Stimulated activated CD8-positive, alpha-beta memory T cell treated with anti-CD3 and anti-CD28 coated beads, Interleukin-12 subunit alpha, Interleukin-12 subunit beta, amount 100 ng/mL, for 24 hours (primary cell): ENCODE measurements around the gene DENND4B.

Source experiments
- DNase-seq: peaks from one replicate; pipeline ENCODE4 v3.0.0-alpha.2; 2020; ENCODE audit errors: extremely low read depth

DENND4B gene

DNA sequence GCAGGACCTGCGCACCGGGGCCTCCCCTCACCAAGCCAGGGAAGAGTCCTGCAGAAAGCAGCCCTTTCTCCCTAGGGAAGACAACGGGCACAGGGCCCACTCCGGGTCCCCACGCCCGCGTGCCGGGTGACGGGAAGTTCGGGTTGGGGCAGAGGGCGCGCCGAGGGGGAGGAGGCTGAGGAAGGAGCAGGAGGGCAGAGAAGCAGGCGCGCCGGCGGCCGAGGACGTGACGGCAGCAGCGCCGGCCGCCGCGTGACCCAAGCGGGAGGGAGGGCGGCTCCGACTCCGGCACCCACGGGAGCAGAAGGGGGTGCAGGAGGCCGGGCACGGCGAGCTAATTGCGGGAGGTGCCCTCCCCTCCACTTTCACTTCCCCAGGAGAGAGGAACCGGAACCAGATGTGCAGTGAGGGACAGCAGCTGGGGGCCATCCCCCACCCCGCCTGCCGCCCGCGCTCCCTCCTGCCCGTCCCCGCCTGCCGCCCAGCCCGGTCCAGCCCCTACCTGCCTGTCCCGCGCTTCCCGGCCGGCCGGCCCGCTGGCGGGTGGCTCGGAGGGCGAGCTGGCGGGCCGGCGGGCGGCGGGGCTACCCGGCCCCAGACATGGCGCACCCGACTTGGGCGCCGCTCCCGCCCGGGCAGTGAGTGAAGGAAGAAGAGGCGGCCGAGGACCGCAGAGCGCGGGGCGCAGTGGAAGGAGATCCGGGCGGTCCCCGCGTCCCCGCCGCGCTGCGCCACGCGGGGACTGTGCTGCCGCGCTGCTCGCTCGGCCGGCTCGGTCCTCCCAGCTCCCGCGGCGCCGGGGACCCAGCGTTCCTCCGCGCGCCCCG is 510 bp downstream of the DENND4B start:
- no peak for DNase-seq

DNA sequence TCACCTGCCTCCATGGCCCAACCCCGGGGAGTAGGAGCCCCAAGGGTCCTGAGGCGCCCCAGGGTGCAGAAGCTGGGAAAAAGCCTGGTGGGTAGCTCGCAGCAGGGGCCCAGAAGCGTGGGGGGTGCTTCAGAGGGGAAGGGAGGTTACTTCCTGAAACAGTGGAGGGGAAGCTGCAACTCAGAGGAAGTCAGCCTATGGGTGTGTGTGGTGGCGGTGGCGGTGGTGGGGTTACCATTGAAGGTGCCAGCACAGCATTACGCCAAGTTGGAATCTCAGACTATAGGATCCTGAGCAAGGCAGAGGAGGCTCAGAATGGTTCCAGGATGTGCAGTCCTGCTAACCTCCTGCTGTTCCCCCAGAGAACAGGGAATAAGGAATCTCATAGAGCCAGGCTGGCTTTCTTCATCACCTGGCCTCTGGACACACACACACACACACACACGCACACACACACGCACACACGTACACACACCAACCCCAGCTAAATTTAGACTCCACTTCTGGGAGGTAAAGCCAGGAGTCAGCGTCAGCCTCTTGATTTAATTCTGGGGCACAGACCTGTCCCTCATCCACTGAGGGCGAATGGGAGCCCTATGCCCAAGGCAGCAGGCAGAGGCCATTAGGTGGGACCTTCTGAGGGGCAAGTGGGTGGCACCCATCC is 1.3 kb downstream of the DENND4B start:
- DNase-seq, result no peak

DNA sequence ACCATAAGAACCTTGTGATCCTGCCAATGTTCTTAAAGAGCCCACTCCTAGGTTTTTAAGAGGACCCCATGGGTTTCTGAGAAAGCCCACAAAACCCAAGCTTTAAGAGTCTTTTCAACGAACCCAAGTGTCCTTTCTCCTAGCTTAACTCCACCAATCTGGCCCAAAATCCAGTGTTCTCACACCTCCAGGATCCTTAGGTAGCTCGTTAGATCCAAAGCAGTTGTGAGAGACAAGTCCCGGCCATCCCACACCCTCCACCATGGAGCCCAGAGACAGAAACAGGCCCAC is 1.7 kb downstream of the DENND4B start:
- DNase-seq, result no peak

DNA sequence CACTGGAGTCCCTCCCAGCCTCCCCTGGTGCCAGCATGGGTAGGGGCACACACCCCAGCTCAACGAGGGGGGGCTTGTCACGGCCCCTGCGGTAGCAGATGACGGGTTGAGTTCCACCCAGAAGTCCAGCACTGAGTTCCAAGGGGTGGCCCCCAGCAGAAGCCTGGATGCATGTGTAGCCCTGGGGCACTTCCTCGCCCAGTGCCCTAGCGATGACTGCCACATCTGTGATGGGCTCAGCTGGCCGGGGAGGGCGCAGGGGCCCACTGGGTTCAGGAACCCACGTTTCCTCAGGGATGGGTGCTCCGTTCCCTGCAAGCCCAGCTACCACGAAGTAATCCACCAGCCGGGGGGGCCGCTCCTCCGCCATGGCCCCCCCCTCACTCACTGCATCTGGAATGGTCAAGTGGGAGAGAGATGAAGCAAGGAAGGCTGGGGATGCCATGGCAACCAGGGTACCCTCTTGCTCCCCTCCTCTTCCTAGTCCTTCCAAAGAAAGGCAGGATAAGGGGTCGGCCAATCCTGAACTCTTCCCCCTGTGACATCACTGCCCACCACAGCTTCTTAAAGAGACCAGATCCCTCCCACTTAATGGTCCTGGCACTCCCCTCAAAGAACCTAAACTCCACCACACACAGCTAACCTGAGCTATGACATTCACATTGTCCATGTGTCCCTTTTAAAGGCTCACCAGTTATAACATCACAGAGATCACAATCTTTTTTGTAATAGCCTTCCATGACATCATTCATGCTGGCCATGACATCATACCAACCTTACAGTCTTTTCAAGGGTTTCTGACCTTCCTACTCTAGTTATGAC is 2.3 kb downstream of the DENND4B start:
- no peak for DNase-seq

DNA sequence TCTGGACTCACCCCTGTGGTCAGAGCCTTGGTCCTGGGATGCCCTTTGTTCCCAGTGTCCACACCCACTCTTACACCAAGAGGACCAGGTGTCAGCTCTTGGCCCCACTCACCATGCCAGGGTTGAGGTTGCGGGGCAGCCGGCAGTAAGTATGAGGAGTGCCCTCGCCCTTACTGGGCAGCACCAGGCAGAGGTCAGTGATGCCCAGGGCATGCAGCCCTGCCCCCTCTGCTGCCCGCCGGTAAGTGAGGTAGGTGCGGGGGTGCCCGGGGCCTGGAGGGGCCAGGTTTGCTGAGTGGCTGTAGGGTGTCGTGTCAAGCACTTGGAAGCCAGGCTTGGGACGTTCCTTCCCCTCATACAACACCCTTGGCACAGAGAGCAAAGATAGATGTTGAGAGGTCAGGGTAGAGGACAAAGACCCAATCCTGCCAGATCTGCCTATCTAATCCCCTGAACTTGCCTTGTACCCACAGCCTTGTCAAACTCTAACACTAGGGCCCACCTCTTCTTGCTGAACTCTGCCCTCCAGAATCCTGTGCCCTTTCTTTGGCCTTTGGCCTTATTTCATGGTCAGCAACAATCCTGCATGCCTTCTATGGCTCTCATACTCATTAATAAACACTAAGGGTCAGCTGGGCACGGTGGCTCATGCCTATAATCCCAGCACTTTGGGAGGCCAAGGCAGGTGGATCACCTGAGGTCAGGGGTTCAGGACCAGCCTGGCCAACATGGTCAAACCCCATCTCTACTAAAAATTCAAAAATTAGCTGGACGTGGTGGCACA is 3.6 kb downstream of the DENND4B start:
- no peak for DNase-seq

DNA sequence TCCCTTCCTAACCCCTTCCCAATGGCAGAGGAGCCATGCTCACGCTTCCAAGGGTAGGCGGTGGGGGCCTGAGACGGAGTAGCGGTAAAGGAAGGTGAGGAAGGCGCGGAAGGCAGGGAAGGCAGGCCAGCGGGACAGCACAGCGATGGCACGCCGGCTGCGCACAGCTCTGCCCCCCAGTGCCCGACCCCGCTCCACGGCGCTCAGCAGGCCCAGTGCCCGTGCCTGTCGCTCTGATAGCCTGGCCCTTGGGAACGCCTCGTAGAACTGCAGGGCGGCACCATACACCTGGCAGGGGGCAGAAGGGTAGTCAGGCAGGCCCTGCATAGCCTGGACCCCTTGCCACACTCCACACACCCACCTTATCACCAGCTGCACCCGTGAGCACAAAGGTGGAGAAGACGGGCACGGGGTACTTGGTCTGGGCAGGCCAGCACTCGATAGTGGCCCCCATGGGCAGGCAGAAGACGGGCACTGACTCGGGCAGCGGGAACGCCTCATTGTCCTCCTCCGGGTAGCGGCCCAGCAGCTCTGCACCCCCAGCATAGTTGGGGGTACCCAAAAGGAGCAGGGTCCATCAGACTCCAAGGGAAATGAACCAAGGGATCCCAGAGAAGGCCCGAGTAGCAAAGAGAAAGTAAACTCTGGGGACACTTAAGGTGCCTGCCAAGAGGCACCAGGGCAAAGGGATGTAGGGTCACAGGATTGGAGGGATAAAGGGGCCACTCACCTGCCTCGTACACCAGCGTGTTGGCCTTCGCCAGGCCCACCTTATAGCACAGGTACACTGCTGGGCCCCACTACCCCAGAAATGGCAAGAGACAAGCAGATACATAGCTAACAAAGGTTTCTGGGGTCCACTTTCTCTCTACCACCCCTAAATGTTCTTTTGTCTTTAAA is 4.4 kb downstream of the DENND4B start:
- DNase-seq, result no peak

DNA sequence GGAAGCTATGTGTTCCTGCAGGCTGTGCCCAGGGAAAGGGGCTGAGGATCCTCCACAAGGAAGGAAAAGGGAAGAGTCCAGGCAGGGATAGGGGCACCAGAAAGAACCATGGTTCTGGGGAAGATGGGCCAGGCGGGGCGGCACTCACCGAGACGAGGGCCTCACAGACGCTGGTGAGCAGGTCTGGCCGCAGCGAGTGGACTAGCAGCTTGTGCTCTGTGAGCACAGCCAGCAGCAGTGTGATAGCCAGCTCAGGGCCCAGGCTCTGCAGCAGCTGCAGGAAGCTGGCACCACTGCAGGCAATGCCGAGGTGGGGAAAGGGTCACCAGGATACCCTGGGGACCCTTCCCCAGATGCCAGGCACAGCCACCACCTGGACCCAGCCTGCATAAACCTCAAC is 5.8 kb downstream of the DENND4B start:
- DNase-seq, result no peak

DNA sequence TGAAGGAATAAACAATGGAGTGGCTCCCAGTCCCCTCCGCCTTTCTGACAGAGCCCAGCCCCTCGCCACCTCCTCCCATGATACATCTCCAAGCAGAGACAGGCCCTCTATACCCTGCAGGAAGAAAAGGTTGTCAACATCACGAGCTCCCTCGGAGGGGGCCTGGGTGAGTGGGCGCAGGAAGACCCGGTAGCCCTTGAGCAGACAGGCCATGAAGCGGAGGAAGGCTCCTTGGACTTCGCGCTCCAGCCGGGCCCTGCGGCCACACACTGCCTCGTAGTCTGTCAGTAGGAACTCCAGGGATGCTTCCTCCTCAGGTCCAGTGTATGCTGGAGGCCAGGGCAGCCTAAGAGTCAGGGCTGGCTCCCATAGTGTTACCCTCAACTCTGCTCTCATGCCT is 7.0 kb downstream of the DENND4B start:
- no peak for DNase-seq

DNA sequence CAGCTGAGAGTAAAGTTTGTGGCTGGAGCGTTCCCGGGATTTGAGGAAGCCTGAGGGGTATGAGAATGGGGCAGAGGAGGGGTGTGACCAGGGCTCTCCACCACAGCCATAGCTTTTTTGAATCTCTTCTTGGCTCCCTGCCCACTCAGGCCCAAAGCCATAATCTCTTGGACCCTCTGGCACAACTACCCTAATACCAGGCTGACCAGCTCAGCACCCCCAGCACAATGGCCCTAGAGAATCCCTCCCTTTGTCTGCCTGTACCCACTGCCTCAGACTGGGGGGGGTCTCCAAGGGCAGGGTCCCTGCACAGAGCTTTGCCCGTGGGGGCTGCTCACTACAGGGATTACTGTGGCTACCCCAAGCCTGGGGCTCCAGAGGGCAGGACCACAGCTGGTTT is 7.5 kb downstream of the DENND4B start:
- no peak for DNase-seq

DNA sequence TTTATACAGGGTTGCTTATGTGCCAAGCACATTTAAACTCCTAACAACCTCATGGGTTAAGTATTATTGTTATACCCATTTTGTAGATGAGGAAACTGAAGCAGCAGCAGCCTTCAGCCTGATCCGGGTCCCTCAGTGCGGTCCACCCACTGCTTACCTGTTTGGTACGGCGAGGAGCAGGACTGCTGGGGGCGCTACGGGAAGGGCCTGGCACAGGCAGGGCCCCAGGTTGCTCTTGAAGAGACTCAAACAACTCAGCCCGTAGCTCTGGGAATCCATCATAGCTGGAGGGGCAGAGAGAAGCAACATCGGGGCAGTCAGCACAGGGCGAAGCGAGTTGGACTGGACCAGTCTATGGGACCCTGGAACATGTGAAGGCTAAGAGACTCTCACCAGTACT is 9.2 kb downstream of the DENND4B start:
- no peak for DNase-seq

DNA sequence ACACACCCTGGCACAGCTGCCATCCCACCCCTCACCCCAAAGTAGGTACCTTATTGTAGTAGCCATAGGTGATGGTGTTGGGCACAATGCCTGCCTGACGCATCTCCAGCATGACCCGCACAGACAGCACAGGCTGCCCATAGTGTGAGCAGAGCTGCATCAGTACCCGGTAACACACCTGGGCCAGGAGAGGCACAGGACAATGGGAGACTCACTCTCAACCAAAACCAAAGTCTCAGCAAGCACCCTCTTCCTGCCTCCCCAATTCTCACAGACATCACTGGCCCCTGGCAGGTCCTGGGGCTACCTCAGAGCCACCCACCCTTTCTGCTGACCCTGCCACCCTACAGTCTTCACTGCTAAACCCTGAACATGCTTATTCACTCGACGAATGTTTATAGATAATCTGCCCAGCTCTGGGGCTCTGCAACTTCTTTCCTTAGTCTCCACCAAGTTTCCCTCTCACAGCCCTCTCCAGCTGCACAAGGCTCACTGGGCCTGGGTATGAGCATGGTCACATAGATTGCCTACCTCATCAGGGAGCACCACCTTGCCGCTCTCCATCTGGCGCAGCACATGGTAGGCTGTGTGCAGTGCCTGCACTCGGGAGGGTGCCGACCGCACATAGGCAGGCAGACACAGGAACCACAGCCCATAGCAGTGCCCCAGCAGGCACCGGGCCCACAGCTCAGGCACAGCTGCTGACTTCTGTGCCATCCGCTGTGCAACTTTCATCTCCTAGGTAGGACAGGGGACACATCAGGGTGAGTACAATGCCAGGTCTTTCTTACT is 10.3 kb downstream of the DENND4B start:
- no peak for DNase-seq

DNA sequence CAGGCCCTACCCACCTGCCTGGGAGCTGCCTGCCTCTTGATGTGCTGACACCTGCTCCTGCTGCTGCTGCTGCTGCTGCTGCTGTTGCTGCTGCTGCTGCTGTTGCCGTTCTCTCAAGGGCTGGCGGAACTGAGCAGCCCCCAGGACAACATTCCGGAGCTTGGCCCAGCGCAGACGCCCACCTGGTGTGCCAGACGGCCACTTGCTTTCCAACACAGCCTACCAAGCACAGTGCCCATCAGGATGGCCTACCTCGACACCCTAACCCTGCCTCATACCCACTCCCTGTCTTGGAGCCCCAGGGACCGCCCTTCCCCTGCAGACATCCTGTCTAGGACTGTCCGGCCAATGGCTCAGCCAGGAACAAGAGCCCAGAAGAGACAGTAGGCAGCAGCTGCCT is 11.8 kb downstream of the DENND4B start:
- no peak for DNase-seq

DNA sequence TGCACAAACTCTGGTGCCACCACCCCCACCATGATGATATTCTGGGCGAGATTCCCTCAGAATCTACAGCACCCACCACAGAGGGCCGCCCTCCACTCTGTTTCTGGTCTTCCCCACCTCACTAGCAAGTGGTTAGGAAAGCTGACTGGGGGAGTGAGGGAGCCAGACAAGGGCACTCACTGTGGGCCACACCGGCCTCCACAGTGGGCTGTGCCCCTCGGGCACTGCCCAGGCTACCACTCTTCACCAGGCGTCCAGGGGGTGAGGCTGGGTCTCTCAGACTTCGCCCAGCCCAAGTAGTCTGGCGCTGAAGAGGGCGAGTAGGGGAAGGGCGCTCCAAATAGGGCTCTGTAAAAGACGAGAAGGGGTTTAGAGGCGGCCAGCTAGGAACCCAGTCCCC is 12.6 kb downstream of the DENND4B start:
- no peak for DNase-seq

DNA sequence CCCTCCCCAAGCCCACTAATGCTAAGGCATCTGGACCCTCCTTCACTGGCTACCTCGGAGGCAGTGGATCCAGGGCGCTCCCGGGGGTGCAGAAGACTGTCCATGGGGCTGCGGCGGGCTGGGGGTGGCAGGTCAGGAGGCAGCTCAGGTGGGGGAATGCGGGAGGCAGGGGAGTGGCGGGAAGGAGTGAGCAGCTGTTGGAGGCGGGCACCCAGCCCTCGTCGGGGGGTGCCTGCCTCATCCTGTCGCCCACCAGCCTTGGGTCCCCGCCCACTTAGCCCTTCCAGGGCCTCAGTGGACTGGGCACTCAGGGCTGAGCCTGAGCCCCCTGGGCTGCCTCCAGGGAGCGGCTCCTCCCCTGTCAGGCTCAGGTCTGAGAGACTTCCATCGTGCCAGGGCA is 13.1 kb downstream of the DENND4B start:
- DNase-seq, result no peak

DNA sequence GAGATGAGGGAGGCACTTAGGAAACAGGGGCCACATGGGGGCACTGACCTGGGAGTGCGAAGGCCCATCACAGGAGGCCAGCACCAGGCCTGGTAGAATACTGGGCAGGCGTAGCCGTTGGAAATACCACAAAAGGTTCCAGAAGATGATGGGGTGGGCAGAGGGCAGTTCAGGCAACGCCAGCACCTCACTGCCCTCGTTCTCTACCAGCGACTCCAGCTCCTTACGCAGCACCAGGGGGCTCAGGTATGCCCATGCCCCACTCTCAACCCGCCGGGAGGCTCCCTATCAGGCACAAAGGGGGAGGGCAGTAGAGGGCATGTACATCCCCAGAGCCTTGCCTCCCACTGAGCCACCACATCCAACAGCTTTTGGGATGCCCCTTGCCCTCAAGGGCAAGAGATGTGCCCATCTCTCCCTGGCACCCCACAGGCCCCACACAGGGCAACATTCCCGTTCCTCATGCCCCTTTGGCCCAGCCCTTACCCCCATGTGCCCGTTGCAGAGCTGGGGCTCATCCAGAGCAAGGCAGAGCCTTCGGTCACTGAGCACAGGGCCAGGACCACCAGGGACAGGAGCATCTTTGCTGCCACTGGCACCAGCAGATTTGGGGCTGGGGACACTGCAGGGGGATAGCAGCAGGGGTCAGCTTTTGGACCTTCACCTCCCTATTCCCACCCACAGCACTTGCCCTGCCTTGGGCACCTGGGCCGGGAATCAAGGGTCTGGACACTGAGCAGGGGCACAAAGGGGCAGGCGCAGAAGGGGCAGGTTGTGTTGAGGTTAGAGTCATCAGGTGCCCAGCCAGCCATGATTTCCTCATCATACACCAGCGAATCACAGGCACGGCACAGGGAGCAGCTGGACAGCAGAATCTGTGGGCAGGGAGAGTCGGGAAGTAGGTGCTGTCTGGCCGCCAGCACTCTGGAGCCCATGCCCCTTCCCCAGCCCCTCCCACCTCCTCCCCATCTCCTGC is 14.1 kb downstream of the DENND4B start:
- DNase-seq, result no peak

DNA sequence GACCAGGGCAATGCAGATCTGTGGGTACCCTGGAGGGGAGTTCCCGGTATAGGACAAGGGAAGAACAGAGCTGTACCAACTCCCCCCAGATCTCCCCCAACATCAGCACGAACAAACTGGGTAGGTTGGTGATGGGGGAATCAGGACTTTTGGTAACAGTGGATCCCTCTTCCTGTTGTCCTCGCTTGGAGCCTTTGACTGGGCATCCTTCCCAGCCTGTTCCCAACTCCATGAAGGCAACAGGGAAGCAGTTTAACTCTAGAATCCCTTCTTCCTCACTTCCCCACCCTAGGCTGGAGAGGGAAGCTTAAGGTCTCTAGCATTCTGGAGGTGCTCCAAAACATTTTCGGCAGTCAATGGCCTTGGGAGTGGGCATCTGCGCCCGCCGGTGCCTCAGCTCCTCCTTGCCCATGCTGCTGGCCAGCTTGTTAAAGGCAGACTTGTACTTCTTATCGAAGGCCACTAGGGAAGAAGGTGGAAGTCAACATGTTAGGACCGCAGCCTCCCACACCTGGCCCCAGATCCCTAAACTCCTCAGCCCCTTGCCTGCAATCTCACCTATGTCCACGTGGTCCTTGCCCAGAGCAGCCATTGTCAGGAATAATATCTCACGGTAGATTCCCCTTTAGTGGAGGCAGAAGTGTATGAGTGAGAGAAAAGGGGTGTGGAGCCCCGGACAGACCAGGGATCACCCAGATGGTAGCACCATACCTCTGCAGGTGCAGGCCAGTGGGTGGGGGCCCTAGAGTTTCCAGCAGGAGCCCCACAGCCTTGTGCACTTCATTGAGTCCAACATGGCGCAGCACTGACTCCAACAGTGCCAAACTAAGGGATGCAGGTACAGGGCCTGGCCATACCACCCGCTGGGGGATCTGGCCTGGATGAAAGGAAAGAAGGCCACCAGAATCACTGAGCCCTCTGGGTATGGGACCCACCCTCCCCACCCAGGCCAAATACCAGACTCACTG is 16.3 kb downstream of the DENND4B start:
- DNase-seq, result no peak

DNA sequence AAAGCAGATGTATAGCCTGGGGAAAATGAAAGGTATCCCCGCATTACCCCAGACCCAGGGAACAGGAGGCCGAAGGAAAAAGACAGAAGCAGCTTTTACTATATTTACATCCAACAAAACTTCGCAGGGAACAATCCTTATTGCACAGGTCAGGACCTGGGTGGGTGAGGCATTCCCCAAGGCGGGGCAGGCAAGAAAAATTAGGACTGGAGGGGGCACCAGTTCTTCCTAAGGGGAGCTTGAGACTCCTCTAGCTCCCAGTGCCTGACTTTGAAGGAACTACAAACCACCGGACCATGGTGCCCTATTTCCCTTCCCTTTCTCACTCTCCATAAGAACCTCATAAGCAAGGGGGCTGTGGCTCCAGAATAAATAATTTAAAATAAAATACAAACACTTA is 17.1 kb downstream of the DENND4B start:
- DNase-seq, result no peak

DNA sequence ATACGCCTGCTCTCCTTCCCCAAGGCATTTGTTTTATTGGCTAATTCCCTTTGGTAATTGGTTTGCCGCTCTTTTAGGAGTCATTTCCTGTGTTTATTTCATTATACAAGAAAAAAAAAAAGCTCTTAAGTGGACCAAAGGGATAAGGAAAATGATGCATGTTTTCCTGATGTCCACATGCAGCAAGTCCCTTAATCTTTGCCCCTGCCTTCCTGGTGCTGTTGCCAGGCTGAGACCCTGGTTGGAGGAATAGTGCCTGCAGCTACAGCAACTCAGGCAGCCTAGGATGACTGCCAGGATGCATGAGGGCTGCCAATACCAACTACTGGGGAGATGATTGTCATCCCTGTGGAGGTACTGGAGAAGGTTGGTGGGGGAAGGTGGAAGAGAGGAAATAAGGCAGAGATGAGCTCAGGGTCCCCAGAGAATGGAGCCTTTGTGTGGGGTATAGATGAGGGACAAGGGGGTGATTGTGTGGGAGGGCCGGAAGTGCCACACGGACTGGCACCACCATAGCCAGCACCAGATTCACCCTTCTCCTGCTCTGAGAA is 17.7 kb downstream of the DENND4B start:
- no peak for DNase-seq
